ENCODE results near the gene NDUFA13. TPM values are rescaled to one million over a fixed set of nuclear protein-coding genes. Genes with fewer than 3 reads are reported as not detected.
A peak's percentile ranks its signal among the peaks of the same experiment; 100 is the strongest.

Gene NDUFA13
- total and polyA plus RNA-seq, 2 experiments from 2014 or later = 119 to 843 TPM

- peak overlapping the region; percentile 91 for H3K27ac ChIP-seq
- peaks cover 29% of the 10 kb centered on the region for H3K4me1 ChIP-seq (ENCODE audit: low read depth)
- H3K27me3 ChIP-seq = no peaks in the 10 kb centered on the region
- no peak for TF ChIP-seq CTCF (IDR thresholded peaks at IDR 0.05; ENCODE audit: low read depth, low read length)
- DNase-seq (ENCODE audit: low read depth in 1 of 2, low spot score in 1 of 2) = peak; percentile 42 to 45
- H3K36me3 ChIP-seq = no peaks in the 10 kb centered on the region
- H3K9me3 ChIP-seq (ENCODE audit: low read depth) = no peaks in the 10 kb centered on the region
- no peak overlapping the region for H3K4me3 ChIP-seq
Measured at GRCh38 chr19:19487950-19488874, 27.8 kb upstream of the NDUFA13 start.

GRCh38 chr19:19488875-19489690 lies 26.9 kb upstream of the NDUFA13 start:
- Histone ChIP-seq H3K9me3 (ENCODE audit: low read depth) (no peaks in the 10 kb centered on the region), H3K4me3 (no peak overlapping the region), H3K27ac (peak overlapping the region; percentile 91), H3K4me1 (ENCODE audit: low read depth) (peaks cover 28% of the 10 kb centered on the region), H3K27me3 (no peaks in the 10 kb centered on the region), H3K36me3 (peaks cover 4% of the 10 kb centered on the region)
- DNase-seq (ENCODE audit: low read depth in 1 of 2, low spot score in 1 of 2) = peak; percentile 33 to 96
- no peak for TF ChIP-seq CTCF (IDR thresholded peaks at IDR 0.05; ENCODE audit: low read depth, low read length)

- peaks cover 28% of the 10 kb centered on the region for H3K4me1 ChIP-seq (ENCODE audit: low read depth)
- peaks cover 11% of the 10 kb centered on the region for H3K36me3 ChIP-seq
- DNase-seq (ENCODE audit: low read depth in 1 of 2, low spot score in 1 of 2) = peak in 1 of 2 donors; percentile 16
- no peak overlapping the region for H3K4me3 ChIP-seq
- H3K9me3 ChIP-seq (ENCODE audit: low read depth) = no peaks in the 10 kb centered on the region
- peak overlapping the region; percentile 91 for H3K27ac ChIP-seq
- no peak for TF ChIP-seq CTCF (IDR thresholded peaks at IDR 0.05; ENCODE audit: low read depth, low read length)
- no peaks in the 10 kb centered on the region for H3K27me3 ChIP-seq
Measured at GRCh38 chr19:19489804-19490204, 26.2 kb upstream of the NDUFA13 start.

GRCh38 chr19:19490214-19490968 lies 25.6 kb upstream of the NDUFA13 start:
- TF ChIP-seq CTCF (IDR thresholded peaks at IDR 0.05; ENCODE audit: low read depth, low read length) = peak; percentile 81
- Histone ChIP-seq H3K36me3 (peaks cover 12% of the 10 kb centered on the region), H3K4me1 (ENCODE audit: low read depth) (peaks cover 28% of the 10 kb centered on the region)

More at GRCh38 chr19:19490214-19490968, 25.6 kb upstream of the NDUFA13 start:
- H3K9me3 ChIP-seq (ENCODE audit: low read depth) = no peaks in the 10 kb centered on the region
- H3K4me3 ChIP-seq = no peak overlapping the region
- no peaks in the 10 kb centered on the region for H3K27me3 ChIP-seq
- peak overlapping the region; percentile 91 for H3K27ac ChIP-seq
- DNase-seq (ENCODE audit: low read depth in 1 of 2, low spot score in 1 of 2) = peak; percentile 85 to 89

Data from cardiac muscle cell (in vitro differentiated cells and primary cell).